ENCODE measurements around the gene WFDC9.

GRCh38 chr20:45576995-45577394 lies 54.1 kb downstream of the WFDC9 start:
- TF ChIP-seq CTCF (IDR thresholded peaks at IDR 0.05; ENCODE audit: control extremely low read depth in 1 of 3, insufficient read depth in 1 of 3, low read depth in 1 of 3, low read length in 3 of 3) (no peak), GABPA (IDR thresholded peaks at IDR 0.05; ENCODE audit: borderline replicate concordance, insufficient read depth, low read length) (no peak), ZNF274 (IDR thresholded peaks at IDR 0.05; ENCODE audit: borderline replicate concordance, extremely low read depth, low read length) (no peak), POLR2AphosphoS5 (IDR thresholded peaks at IDR 0.05; ENCODE audit: low read depth, low read length) (no peak), CEBPB (IDR thresholded peaks at IDR 0.05; ENCODE audit: low read depth, low read length) (no peak), POLR2A (IDR thresholded peaks at IDR 0.05; ENCODE audit: control extremely low read depth in 1 of 2, low read depth in 2 of 2, low read length in 2 of 2) (no peak), ASH2L (IDR thresholded peaks at IDR 0.05; ENCODE audit: low read length) (no peak), SAP30 (IDR thresholded peaks at IDR 0.05; ENCODE audit: insufficient read depth, insufficient replicate concordance, low read length) (no peak), NANOG (IDR thresholded peaks at IDR 0.05; ENCODE audit: insufficient read depth, low read depth, low read length, poor library complexity, severe bottlenecking) (no peak), ATF3 (IDR thresholded peaks at IDR 0.05; ENCODE audit: insufficient read depth, low read depth, low read length) (no peak), ATF2 (IDR thresholded peaks at IDR 0.05; ENCODE audit: low read length) (no peak), TAF7 (optimal IDR thresholded peaks at IDR 0.05; ENCODE audit: borderline replicate concordance, low read depth, low read length) (no peak)
